ENCODE measurements around the gene MDP1.

The MDP1 gene

GRCh38 chr14:24182110-24182882, 33.6 kb downstream of the MDP1 start:
- Histone ChIP-seq H3K9ac (no peak overlapping the region), H3K4me3 (no peak overlapping the region), H4K20me1 (peaks cover 15% of the 10 kb centered on the region; the same call in 1 of the 2 replicates), H3K4me2 (no peak overlapping the region), H3K9me3 (no peaks in the 10 kb centered on the region), H3K27ac (no peak overlapping the region), H3K4me1 (peaks cover 34% of the 10 kb centered on the region), H3K36me3 (peaks cover 99% of the 10 kb centered on the region), H3K27me3 (no peaks in the 10 kb centered on the region)
- TF ChIP-seq Cebpa-rat (IDR thresholded peaks at IDR 0.05), result no peak

DNA sequence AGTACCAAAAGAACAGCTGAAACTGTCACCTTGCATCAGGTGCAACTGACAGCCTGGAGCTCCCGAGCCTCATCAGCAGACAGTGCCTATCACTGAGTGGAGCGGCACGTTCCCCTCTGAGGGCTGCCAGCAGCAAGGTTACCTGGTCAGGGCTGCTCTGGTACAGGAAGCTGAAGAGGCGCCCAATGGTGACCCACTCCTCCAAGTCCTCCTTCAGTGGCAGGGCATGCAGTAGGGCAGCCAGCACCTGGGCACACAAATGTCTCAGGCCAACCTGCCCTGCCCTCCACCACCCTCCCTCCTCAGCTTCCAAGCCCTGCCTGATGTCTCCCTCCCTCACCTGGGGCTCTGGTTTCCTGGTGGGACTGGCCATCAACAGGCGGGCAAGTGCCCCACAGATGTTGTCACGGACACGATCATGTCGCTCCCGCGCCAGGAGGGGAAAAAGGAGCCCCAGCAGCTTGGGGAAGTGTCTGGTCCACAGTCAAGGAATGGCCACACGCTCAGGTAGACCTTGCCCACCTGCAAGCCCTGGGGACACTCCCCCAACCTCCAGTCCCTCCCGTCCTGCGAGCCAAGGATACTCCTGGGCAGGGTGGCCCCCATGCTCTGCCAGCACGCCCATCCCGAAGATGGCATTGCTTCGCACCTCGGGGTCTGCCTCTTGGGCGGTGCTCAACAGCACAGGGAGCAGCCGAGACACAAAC, 34.3 kb downstream of the MDP1 start:
- Histone ChIP-seq H4K20me1 (peaks cover 15% of the 10 kb centered on the region; the same call in 1 of the 2 replicates), H3K9me3 (no peaks in the 10 kb centered on the region), H3K27ac (no peak overlapping the region), H3K36me3 (peaks cover 99% of the 10 kb centered on the region), H3K27me3 (no peaks in the 10 kb centered on the region), H3K9ac (no peak overlapping the region), H3K4me2 (no peak overlapping the region), H3K4me1 (peaks cover 26% of the 10 kb centered on the region), H3K4me3 (no peak overlapping the region)
- TF ChIP-seq Cebpa-rat (IDR thresholded peaks at IDR 0.05), result no peak

GRCh38 chr14:24179961-24180796, 35.7 kb downstream of the MDP1 start:
- H3K27me3 ChIP-seq, result no peaks in the 10 kb centered on the region
- peaks cover 15% of the 10 kb centered on the region; the same call in 1 of the 2 replicates for H4K20me1 ChIP-seq
- peaks cover 26% of the 10 kb centered on the region for H3K4me1 ChIP-seq
- H3K4me2 ChIP-seq, result peak overlapping the region; percentile 69
- no peak overlapping the region for H3K4me3 ChIP-seq
- H3K9me3 ChIP-seq, result no peaks in the 10 kb centered on the region
- H3K27ac ChIP-seq, result peak overlapping the region; percentile 41
- no peak for TF ChIP-seq Cebpa-rat (IDR thresholded peaks at IDR 0.05)
- H3K36me3 ChIP-seq, result peaks cover 89% of the 10 kb centered on the region
- peak overlapping the region; percentile 44; the same call in 1 of the 2 replicates for H3K9ac ChIP-seq

DNA sequence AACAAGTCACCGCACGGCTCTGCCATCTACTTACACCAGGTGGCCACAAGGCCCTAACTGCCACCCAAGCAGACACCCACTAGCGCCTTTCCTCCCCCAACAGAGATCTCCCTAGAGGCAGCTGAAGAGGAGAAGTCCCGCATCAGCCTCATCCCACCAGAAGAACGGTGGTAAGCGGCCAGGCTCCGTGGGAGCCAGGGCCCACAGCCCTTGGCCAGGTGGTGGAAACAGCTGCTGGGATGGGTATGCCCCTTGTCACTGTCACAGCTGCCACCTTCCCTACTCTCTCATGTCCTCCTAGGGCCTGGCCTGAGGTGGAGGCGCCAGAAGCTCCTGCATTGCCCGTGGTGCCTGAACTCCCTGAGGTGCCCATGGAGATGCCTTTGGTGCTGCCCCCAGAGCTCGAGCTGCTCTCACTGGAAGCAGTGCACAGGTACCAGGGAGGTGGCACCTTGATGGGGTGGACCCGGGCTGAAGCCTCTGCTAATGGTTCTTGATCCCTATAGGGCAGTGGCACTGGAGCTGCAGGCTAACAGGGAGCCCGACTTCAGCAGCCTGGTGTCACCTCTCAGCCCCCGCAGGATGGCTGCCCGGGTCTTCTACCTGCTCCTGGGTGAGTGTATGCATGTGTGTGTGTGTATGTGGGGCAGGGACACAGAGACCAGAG, 36.4 kb downstream of the MDP1 start:
- Histone ChIP-seq H3K4me3 (no peak overlapping the region), H4K20me1 (peaks cover 15% of the 10 kb centered on the region; the same call in 1 of the 2 replicates), H3K27me3 (no peaks in the 10 kb centered on the region), H3K27ac (peak overlapping the region; percentile 41), H3K36me3 (peaks cover 81% of the 10 kb centered on the region), H3K9ac (peak overlapping the region; percentile 44; the same call in 1 of the 2 replicates), H3K4me1 (peaks cover 26% of the 10 kb centered on the region), H3K9me3 (no peaks in the 10 kb centered on the region), H3K4me2 (peak overlapping the region; percentile 69)
- TF ChIP-seq Cebpa-rat (IDR thresholded peaks at IDR 0.05), result no peak

DNA sequence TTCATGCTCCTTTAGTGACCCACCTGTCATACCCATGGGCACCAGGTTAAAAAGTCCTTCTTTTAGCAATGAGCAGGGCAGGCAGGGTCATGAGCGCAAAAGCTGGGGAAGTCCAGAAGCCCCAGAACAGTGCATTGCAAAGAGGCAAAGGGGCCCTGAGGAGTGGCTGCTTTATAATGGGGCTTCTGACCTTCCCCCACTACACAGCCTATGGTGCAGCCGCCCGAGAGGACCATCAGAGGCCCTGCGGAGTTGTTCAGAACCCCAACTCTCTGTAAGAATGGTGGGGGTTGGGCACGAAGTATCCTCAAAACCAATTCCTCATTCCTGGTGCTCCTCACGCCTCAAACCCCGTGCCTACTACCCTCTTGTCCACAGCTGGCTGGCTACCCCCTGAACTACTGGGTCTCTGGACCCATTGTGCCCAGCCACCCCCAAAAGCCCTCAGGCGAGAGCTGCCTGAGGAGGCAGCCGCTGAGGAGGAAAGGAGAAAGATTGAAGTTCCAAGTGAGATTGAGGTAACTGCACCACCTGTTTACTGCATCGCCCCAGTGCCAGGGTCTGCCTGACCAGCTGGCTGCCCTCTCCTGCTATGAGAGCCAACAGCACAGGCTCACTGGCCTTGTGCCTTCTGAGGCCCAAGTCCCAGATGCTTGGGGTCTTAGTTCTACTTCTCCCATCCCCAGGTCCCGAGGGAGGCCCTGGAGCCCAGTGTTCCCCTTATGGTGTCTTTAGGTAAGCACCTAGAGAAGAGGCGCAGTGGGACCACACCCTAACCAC, 37.3 kb downstream of the MDP1 start:
- no peak for TF ChIP-seq Cebpa-rat (IDR thresholded peaks at IDR 0.05)
- H3K27ac ChIP-seq, result peak overlapping the region; percentile 41; the same call in 1 of the 2 replicates
- no peak overlapping the region for H3K4me3 ChIP-seq
- peaks cover 74% of the 10 kb centered on the region for H3K36me3 ChIP-seq
- peaks cover 26% of the 10 kb centered on the region for H3K4me1 ChIP-seq
- H3K9me3 ChIP-seq, result no peaks in the 10 kb centered on the region
- peak overlapping the region; percentile 69 for H3K4me2 ChIP-seq
- H3K9ac ChIP-seq, result 0 out of 2 replicates have a peak overlapping the region, but pooled peaks have one; percentile 4
- no peaks in the 10 kb centered on the region for H3K27me3 ChIP-seq
- H4K20me1 ChIP-seq, result peaks cover 15% of the 10 kb centered on the region; the same call in 1 of the 2 replicates

- Histone ChIP-seq H3K4me1 (peaks cover 28% of the 10 kb centered on the region), H3K4me3 (no peak overlapping the region), H4K20me1 (peaks cover 15% of the 10 kb centered on the region; the same call in 1 of the 2 replicates), H3K9me3 (no peaks in the 10 kb centered on the region), H3K27me3 (peaks cover 2% of the 10 kb centered on the region; the same call in 1 of the 2 replicates), H3K27ac (no peak overlapping the region), H3K36me3 (peaks cover 70% of the 10 kb centered on the region), H3K4me2 (no peak overlapping the region), H3K9ac (no peak overlapping the region)
- TF ChIP-seq Cebpa-rat (IDR thresholded peaks at IDR 0.05), result no peak
Measured at GRCh38 chr14:24177891-24178290, 38.0 kb downstream of the MDP1 start.

- Histone ChIP-seq H3K9ac (no peak overlapping the region), H3K27me3 (peaks cover 8% of the 10 kb centered on the region), H4K20me1 (peaks cover 15% of the 10 kb centered on the region; the same call in 1 of the 2 replicates), H3K4me2 (no peak overlapping the region), H3K4me3 (no peak overlapping the region), H3K36me3 (peaks cover 64% of the 10 kb centered on the region), H3K4me1 (peaks cover 34% of the 10 kb centered on the region), H3K9me3 (no peaks in the 10 kb centered on the region), H3K27ac (no peak overlapping the region)
- no peak for TF ChIP-seq Cebpa-rat (IDR thresholded peaks at IDR 0.05)
Measured at GRCh38 chr14:24177041-24177825, 38.6 kb downstream of the MDP1 start.

GRCh38 chr14:24176599-24176998, 39.3 kb downstream of the MDP1 start:
- Histone ChIP-seq H3K36me3 (peaks cover 57% of the 10 kb centered on the region), H3K4me2 (no peak overlapping the region), H3K9ac (no peak overlapping the region), H3K27ac (no peak overlapping the region), H3K9me3 (no peaks in the 10 kb centered on the region), H3K4me1 (peaks cover 40% of the 10 kb centered on the region), H3K4me3 (no peak overlapping the region), H4K20me1 (peaks cover 15% of the 10 kb centered on the region; the same call in 1 of the 2 replicates), H3K27me3 (peaks cover 14% of the 10 kb centered on the region)
- TF ChIP-seq Cebpa-rat (IDR thresholded peaks at IDR 0.05), result no peak
